Adipocyte (in vitro differentiated cells): ENCODE data around the gene TRMT10C.
"Not testable (repeated sequence)": the region's sequence is repeated elsewhere in the genome, so short reads cannot be mapped to it uniquely, and the experiment has no call there.

Experiments used
- DNase-seq: peaks from one replicate; pipeline ENCODE4 v3.0.0-alpha.2; 2015; ENCODE audit warnings: low read depth
- H3K27me3 ChIP-seq: replicated peaks from 2 replicates; pipeline ENCODE4 v1.7.0; 2013; ENCODE audit warnings: mild to moderate bottlenecking, low read length, moderate library complexity; ENCODE audit not compliant: control insufficient read depth, insufficient read depth
- H3K36me3 ChIP-seq: 2 replicates; pipeline ENCODE4 v1.7.0; 2013; ENCODE audit warnings: low read length, mild to moderate bottlenecking, moderate library complexity; ENCODE audit not compliant: control insufficient read depth, insufficient read depth, severe bottlenecking
- H3K4me1 ChIP-seq: 2 replicates; pipeline ENCODE4 v1.7.0; 2013; ENCODE audit warnings: mild to moderate bottlenecking, low read length, moderate library complexity; ENCODE audit not compliant: control insufficient read depth, insufficient read depth
- H3K4me3 ChIP-seq: 2 replicates; pipeline ENCODE4 v1.7.0; 2013; ENCODE audit warnings: mild to moderate bottlenecking, low read length, moderate library complexity
- H3K9ac ChIP-seq: 2 replicates; pipeline ENCODE4 v1.7.0; 2013; ENCODE audit warnings: mild to moderate bottlenecking, low read length, moderate library complexity
- H3K9me3 ChIP-seq: 2 replicates; pipeline ENCODE4 v1.7.0; 2013; ENCODE audit warnings: mild to moderate bottlenecking, low read length, moderate library complexity; ENCODE audit not compliant: control insufficient read depth

The TRMT10C gene

GRCh38 chr3:101530686-101531047 is 31.0 kb upstream of the TRMT10C start:
- Histone ChIP-seq H3K9ac (no peak overlapping the region), H3K4me3 (no peak overlapping the region), H3K36me3 (no peaks in the 10 kb centered on the region), H3K4me1 (no peaks in the 10 kb centered on the region), H3K27me3 (no peaks in the 10 kb centered on the region), H3K9me3 (no peaks in the 10 kb centered on the region)
- no peak for DNase-seq

GRCh38 chr3:101531473-101532086 is 30.1 kb upstream of the TRMT10C start:
- no peaks in the 10 kb centered on the region for H3K27me3 ChIP-seq
- H3K4me3 ChIP-seq: no peak overlapping the region
- DNase-seq: no peak
- no peaks in the 10 kb centered on the region for H3K4me1 ChIP-seq
- H3K9me3 ChIP-seq: no peaks in the 10 kb centered on the region
- H3K36me3 ChIP-seq: no peaks in the 10 kb centered on the region
- no peak overlapping the region for H3K9ac ChIP-seq

DNA sequence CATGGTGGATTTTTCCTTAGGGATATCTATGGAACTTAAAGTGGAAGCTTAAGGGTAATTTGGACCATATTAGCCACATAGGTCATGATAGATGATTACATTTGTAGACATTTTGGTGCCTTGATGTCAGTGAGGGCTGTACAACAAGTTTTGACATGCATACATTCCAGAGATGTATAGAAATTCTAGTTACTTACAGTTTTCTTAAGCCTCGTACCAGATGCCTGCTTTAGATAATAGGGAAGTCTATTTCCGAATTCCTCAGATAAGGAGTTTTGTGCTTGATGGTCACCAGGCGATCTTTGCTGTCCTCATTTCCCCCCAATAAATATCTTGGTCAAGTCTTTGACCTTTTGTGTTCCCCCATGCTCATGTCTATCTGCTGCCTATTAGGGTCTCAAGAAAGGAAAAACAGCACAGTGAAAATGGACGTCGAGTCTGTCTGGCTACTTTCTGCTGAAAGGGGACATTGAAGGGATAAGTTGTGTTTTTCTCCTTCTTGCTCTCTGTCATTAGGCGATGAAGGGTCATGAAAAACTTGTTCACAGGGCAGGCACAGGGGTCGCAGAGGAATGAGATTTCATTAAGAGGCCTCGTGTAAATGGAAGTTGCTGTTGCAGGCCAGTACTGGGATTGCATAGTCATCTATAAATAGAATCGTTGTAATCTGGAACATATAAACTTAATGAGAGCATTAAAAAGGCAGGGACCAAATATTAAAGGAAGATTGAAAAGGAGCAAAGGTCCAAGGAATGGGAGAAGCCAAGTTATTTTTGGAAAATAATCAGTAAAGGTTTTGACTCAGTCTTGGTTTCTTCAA is 28.7 kb upstream of the TRMT10C start:
- Histone ChIP-seq H3K9me3 (no peaks in the 10 kb centered on the region), H3K9ac (no peak overlapping the region), H3K4me1 (no peaks in the 10 kb centered on the region), H3K36me3 (no peaks in the 10 kb centered on the region), H3K4me3 (no peak overlapping the region), H3K27me3 (no peaks in the 10 kb centered on the region)
- no peak for DNase-seq

DNA sequence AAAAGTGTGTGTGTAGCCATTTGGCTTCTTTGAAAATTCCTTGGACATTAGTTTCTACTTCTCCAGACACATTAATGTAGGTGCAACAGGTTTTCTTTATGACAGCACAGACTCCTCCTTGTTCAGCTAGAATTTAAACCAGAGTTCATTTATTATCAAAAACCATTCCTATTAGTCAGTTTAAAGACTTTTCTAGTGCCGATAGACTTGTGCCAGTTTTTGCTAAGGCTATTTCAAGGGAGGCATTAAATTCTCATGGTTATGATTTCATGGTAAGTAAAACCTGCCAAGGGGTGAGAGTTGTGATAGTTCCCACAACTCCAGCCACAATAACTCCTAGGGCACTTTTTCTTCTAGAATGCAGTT is 28.1 kb upstream of the TRMT10C start:
- Histone ChIP-seq H3K4me3 (no peak overlapping the region), H3K9ac (no peak overlapping the region), H3K36me3 (no peaks in the 10 kb centered on the region), H3K9me3 (no peaks in the 10 kb centered on the region), H3K4me1 (no peaks in the 10 kb centered on the region), H3K27me3 (no peaks in the 10 kb centered on the region)
- DNase-seq: no peak

GRCh38 chr3:101535221-101535620 is 26.4 kb upstream of the TRMT10C start:
- no peaks in the 10 kb centered on the region for H3K36me3 ChIP-seq
- no peaks in the 10 kb centered on the region for H3K27me3 ChIP-seq
- H3K4me3 ChIP-seq: no peak overlapping the region
- no peaks in the 10 kb centered on the region for H3K9me3 ChIP-seq
- no peak for DNase-seq
- H3K9ac ChIP-seq: no peak overlapping the region
- H3K4me1 ChIP-seq: no peaks in the 10 kb centered on the region

GRCh38 chr3:101536266-101536665 is 25.4 kb upstream of the TRMT10C start:
- Histone ChIP-seq H3K4me3 (no peak overlapping the region), H3K27me3 (no peaks in the 10 kb centered on the region), H3K4me1 (no peaks in the 10 kb centered on the region), H3K36me3 (no peaks in the 10 kb centered on the region), H3K9me3 (no peaks in the 10 kb centered on the region), H3K9ac (no peak overlapping the region)
- DNase-seq: no peak

GRCh38 chr3:101536955-101537354 is 24.7 kb upstream of the TRMT10C start:
- H3K9me3 ChIP-seq, H3K4me1 ChIP-seq, DNase-seq, H3K27me3 ChIP-seq, H3K4me3 ChIP-seq, H3K9ac ChIP-seq, H3K36me3 ChIP-seq: not testable (repeated sequence)

DNA sequence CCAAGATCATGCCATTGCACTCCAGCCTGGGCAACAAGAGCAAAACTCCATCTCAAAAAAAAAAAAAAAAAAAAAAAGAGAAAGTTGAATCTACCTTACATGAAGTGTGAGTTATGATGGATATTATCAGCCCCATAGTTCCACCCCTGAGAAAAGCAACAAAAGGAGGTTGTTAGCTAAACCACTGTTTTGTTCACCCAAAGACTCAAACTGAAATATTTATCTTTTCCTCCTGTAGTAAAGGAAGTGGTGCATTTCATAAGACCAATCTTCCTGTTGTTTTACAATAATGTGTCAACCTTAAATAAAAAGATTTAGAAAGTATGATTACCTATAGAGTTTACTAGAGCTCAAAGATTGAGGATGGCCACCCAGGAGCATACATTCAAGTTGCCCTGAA is 18.7 kb upstream of the TRMT10C start:
- no peaks in the 10 kb centered on the region for H3K9me3 ChIP-seq
- H3K4me1 ChIP-seq: no peaks in the 10 kb centered on the region
- DNase-seq: no peak
- H3K27me3 ChIP-seq: no peaks in the 10 kb centered on the region
- no peak overlapping the region for H3K9ac ChIP-seq
- no peak overlapping the region for H3K4me3 ChIP-seq
- no peaks in the 10 kb centered on the region for H3K36me3 ChIP-seq

GRCh38 chr3:101544161-101544850 is 17.4 kb upstream of the TRMT10C start:
- Histone ChIP-seq H3K9me3 (no peaks in the 10 kb centered on the region), H3K9ac (no peak overlapping the region)

DNA sequence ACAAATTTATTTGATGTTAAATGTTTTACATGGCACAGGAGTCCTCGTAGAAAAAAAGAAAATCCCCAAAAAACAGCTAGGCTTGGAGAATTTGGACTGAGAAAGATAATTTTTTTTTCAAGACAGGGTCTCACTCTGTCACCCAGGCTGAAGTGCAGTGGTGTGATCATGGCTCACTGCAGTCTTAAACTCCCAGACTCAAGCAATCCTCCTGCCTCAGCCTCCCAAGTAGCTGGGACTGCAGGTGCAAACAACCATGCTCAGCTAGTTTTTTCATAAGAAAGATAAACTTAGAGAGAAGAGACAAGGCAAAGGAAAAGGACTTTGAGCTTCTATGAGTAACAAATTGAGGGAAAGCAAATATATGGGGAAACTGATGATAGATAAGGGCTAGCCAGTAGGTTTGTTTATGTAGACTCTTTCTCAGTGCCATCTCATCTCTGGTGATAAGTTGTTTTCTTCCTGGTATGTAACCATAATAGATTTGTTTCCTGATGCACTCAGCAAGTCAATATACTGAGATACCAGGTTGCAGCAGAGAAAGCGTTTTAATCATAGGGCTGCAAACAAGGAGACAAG is 13.1 kb upstream of the TRMT10C start:
- Histone ChIP-seq H3K9me3 (no peaks in the 10 kb centered on the region), H3K4me1 (no peaks in the 10 kb centered on the region), H3K4me3 (no peak overlapping the region), H3K9ac (no peak overlapping the region), H3K36me3 (no peaks in the 10 kb centered on the region), H3K27me3 (no peaks in the 10 kb centered on the region)
- DNase-seq: no peak

More at GRCh38 chr3:101544161-101544850, 17.4 kb upstream of the TRMT10C start:
- Histone ChIP-seq H3K4me1 (no peaks in the 10 kb centered on the region), H3K4me3 (no peak overlapping the region), H3K36me3 (no peaks in the 10 kb centered on the region), H3K27me3 (no peaks in the 10 kb centered on the region)
- no peak for DNase-seq

- H3K4me3 ChIP-seq: no peak overlapping the region
- H3K9ac ChIP-seq: no peak overlapping the region
- no peak for DNase-seq
- H3K4me1 ChIP-seq: no peaks in the 10 kb centered on the region
- H3K27me3 ChIP-seq: no peaks in the 10 kb centered on the region
- H3K36me3 ChIP-seq: no peaks in the 10 kb centered on the region
- H3K9me3 ChIP-seq: no peaks in the 10 kb centered on the region
Observed at GRCh38 chr3:101549473-101549872, 12.2 kb upstream of the TRMT10C start.
